HG03064 (cell line): ENCODE measurements around the gene ARPC2.
A peak's percentile ranks its signal among the peaks of the same experiment; 100 is the strongest.
"Not testable (repeated sequence)": the region's sequence is repeated elsewhere in the genome, so short reads cannot be mapped to it uniquely, and the experiment has no call there.

ENCODE experiments used
- ATAC-seq: cut with Tn5 transposase; IDR thresholded peaks from one replicate; pipeline ENCODE4 v1.9.1; 2021; ENCODE audit warnings: low read depth; ENCODE audit not compliant: unreplicated experiment

ARPC2 gene

GRCh38 chr2:218269900-218270720 lies 53.1 kb downstream of the ARPC2 start, which contains the start of the genes AAMP and PNKD:
Gene AAMP (minus strand): TSS chr2:218270137. CDS start chr2:218270086, 51 bp downstream.
Gene PNKD (plus strand): TSS chr2:218270519. CDS start chr2:218270536, 17 bp downstream.
- ATAC-seq: peak; percentile 85

GRCh38 chr2:218270721-218271486 lies 53.9 kb downstream of the ARPC2 start:
- no peak for ATAC-seq

- ATAC-seq: no peak
These were observed 54.5 kb downstream of the ARPC2 start for GRCh38 chr2:218271487-218271797.

- no peak for ATAC-seq
These were observed 55.0 kb downstream of the ARPC2 start for GRCh38 chr2:218271865-218272530.

GRCh38 chr2:218272531-218273212 lies 55.7 kb downstream of the ARPC2 start:
- no peak for ATAC-seq

- not testable (repeated sequence) for ATAC-seq
These were observed 56.4 kb downstream of the ARPC2 start for GRCh38 chr2:218273214-218273907.

GRCh38 chr2:218273908-218274249 lies 56.9 kb downstream of the ARPC2 start:
- ATAC-seq: no peak

- no peak for ATAC-seq
These were observed 57.6 kb downstream of the ARPC2 start for GRCh38 chr2:218274586-218274985.

GRCh38 chr2:218275371-218276072 lies 58.5 kb downstream of the ARPC2 start:
- no peak for ATAC-seq

- ATAC-seq: no peak
These were observed 60.2 kb downstream of the ARPC2 start for GRCh38 chr2:218276986-218277755.

- ATAC-seq: no peak
These were observed 60.9 kb downstream of the ARPC2 start for GRCh38 chr2:218277921-218278320.

GRCh38 chr2:218278531-218279360 lies 61.8 kb downstream of the ARPC2 start:
- no peak for ATAC-seq

GRCh38 chr2:218280260-218280870 lies 63.4 kb downstream of the ARPC2 start:
- no peak for ATAC-seq

GRCh38 chr2:218281449-218281848 lies 64.5 kb downstream of the ARPC2 start:
- ATAC-seq: no peak

GRCh38 chr2:218282173-218282991 lies 65.4 kb downstream of the ARPC2 start:
- no peak for ATAC-seq

GRCh38 chr2:218284106-218284811 lies 67.3 kb downstream of the ARPC2 start:
- ATAC-seq: no peak
